HG02973 (cell line): ENCODE results near the gene S100A9.
"Not testable (repeated sequence)": the region's sequence is repeated elsewhere in the genome, so short reads cannot be mapped to it uniquely, and the experiment has no call there.

Source experiments
- ATAC-seq: cut with Tn5 transposase; IDR thresholded peaks from one replicate; pipeline ENCODE4 v1.9.1; 2021; ENCODE audit warnings: moderate library complexity; ENCODE audit not compliant: unreplicated experiment

Gene S100A9

GRCh38 chr1:153403421-153404085, 45.9 kb downstream of the S100A9 start:
- no peak for ATAC-seq

- ATAC-seq: no peak
Observed at GRCh38 chr1:153404086-153404635, 46.5 kb downstream of the S100A9 start.

- ATAC-seq: no peak
Observed at GRCh38 chr1:153404768-153405167, 47.1 kb downstream of the S100A9 start.

GRCh38 chr1:153405825-153406599, 48.4 kb downstream of the S100A9 start:
- ATAC-seq: not testable (repeated sequence)

GRCh38 chr1:153407274-153407673, 49.6 kb downstream of the S100A9 start:
- ATAC-seq: not testable (repeated sequence)
